K562 (cell line): ENCODE data around the gene CARS2. TPM values are rescaled to one million over a fixed set of nuclear protein-coding genes. Genes with fewer than 3 reads are reported as not detected.
A peak's percentile ranks its signal among the peaks of the same experiment; 100 is the strongest.

Experiments used
- ATAC-seq: fragments of 200-7000 bp; cut with Tn5 transposase; 3 replicates; pipeline ENCODE4 v1.9.1; 2020; ENCODE audit warnings: moderate library complexity
- BruUV-seq: library from RNA; stranded (reverse); fragments of 400-500 nt; replicated peaks from 2 replicates; lab custom pipeline; 2021; lab: Mats Ljungman, UMichigan
- CTCF ChIA-PET: fragments of 300-600 bp; formaldehyde crosslinking; extraction: SDS; loops from one replicate; lab custom pipeline; 2021; ENCODE audit warnings: low intra/inter-chr PET ratio; lab: Yijun Ruan, JAX
- POLR2A ChIA-PET: fragments of 300-600, 350-650 bp; sonication (Branson Sonifier 250); formaldehyde crosslinking; extraction: SDS; loops from one replicate; lab custom pipeline; 2021; ENCODE audit warnings: antibody characterized with exemption, inconsistent platforms; lab: Yijun Ruan, JAX
- DNase-seq, 4 experiments: peaks; one replicate each; pipeline versions ENCODE4 v3.0.0 to v3.0.0-alpha.2; 2011 to 2018; ENCODE audit warnings: low spot score in 3 of 4, mixed read lengths in 3 of 4; ENCODE audit errors: extremely low read depth in 1 of 4
- FAIRE-seq: peaks from 2 replicates; lab custom pipeline; 2011; peaks lifted over from hg19 to GRCh38; lab: Jason Lieb, UNC
- H2AFZ ChIP-seq: 2 replicates; pipeline ENCODE4 v1.6.0; 2011; ENCODE audit warnings: low read depth, low read length, control low read depth, inconsistent platforms
- H3K27ac ChIP-seq: fragments of 200-600 bp; 3 replicates; pipeline ENCODE4 v1.8.0; 2011; ENCODE audit warnings: low read depth, mild to moderate bottlenecking, control low read depth, inconsistent platforms, low read length, moderate library complexity, mixed read lengths; ENCODE audit errors: extremely low read depth
- H3K27me3 ChIP-seq, 2 experiments: fragments of 300-600 bp in 1 of 2; 2 replicates in 1 of 2; 3 replicates in 1 of 2; pipeline versions ENCODE4 v1.6.0 to v1.8.0; 2011; ENCODE audit warnings: inconsistent platforms in 2 of 2, low read length in 2 of 2, mild to moderate bottlenecking in 1 of 2, mixed read lengths in 1 of 2, moderate library complexity in 1 of 2; ENCODE audit not compliant: control insufficient read depth in 2 of 2, insufficient read depth in 2 of 2
- H3K36me3 ChIP-seq: fragments of 300-600 bp; 3 replicates; pipeline ENCODE4 v1.8.0; 2011; ENCODE audit warnings: mild to moderate bottlenecking, low read length, inconsistent platforms; ENCODE audit not compliant: control insufficient read depth, insufficient read depth
- H3K4me1 ChIP-seq, 2 experiments: fragments of 200-600 bp in 1 of 2; replicated peaks in 1 of 2; 2 replicates in 1 of 2; 3 replicates in 1 of 2; pipeline versions ENCODE4 v1.5.1 to v1.8.0; 2011; ENCODE audit warnings: inconsistent platforms in 2 of 2, low read length in 2 of 2, mild to moderate bottlenecking in 1 of 2, mixed read lengths in 1 of 2, moderate library complexity in 1 of 2; ENCODE audit not compliant: control insufficient read depth in 2 of 2, insufficient read depth in 2 of 2
- H3K4me2 ChIP-seq: 2 replicates; pipeline ENCODE4 v1.6.1; 2011; ENCODE audit warnings: low read length, control low read depth, inconsistent platforms, mixed read lengths; ENCODE audit not compliant: insufficient read depth
- H3K4me3 ChIP-seq: fragments of 200-600 bp; sonication (generic), shearing (Covaris generic); 2 replicates; pipeline ENCODE4 v1.5.1; 2016; ENCODE audit warnings: control low read depth, inconsistent platforms
- H3K79me2 ChIP-seq: fragments of 200-600 bp; 3 replicates; pipeline ENCODE4 v1.8.0; 2011; ENCODE audit warnings: low read length, inconsistent platforms; ENCODE audit not compliant: control insufficient read depth, insufficient read depth
- H3K9ac ChIP-seq, 2 experiments: 2 replicates each; pipeline versions ENCODE4 v1.6.0 to v1.6.1; 2011; ENCODE audit warnings: low read depth in 2 of 2, low read length in 2 of 2, control low read depth in 1 of 2, inconsistent platforms in 1 of 2, mild to moderate bottlenecking in 1 of 2, mixed read lengths in 1 of 2; ENCODE audit not compliant: insufficient read depth in 1 of 2
- H3K9me1 ChIP-seq: one replicate; pipeline ENCODE4 v1.6.0; 2011; ENCODE audit warnings: inconsistent platforms, mild to moderate bottlenecking, low read length, moderate library complexity; ENCODE audit not compliant: control insufficient read depth, insufficient read depth
- H3K9me3 ChIP-seq: replicated peaks from 2 replicates; pipeline ENCODE4 v1.5.1; 2011; ENCODE audit warnings: low read depth, low read length, inconsistent platforms; ENCODE audit not compliant: control insufficient read depth, insufficient read depth
- H4K20me1 ChIP-seq: replicated peaks from 2 replicates; pipeline ENCODE4 v1.6.1; 2011; ENCODE audit warnings: low read length, inconsistent platforms, mixed read lengths; ENCODE audit not compliant: control insufficient read depth, insufficient read depth
- GMEB1 ChIP-seq: fragments of 250-450 bp; sonication (Bioruptor Pico); IDR thresholded peaks from 2 replicates; pipeline ENCODE4 v1.4.0; 2020; ENCODE audit warnings: mild to moderate bottlenecking
- HNRNPL ChIP-seq: fragments of 200-400 bp; formaldehyde crosslinking; IDR thresholded peaks from 2 replicates; pipeline ENCODE4 v1.6.1; 2017; ENCODE audit warnings: low read depth, mild to moderate bottlenecking, low read length
- RBM34 ChIP-seq: fragments of 200-400 bp; formaldehyde crosslinking; IDR thresholded peaks from 2 replicates; pipeline ENCODE4 v1.6.1; 2018; ENCODE audit warnings: low read length, borderline replicate concordance; ENCODE audit not compliant: insufficient read depth
- SLC30A9 ChIP-seq: fragments of 250-450 bp; sonication (Bioruptor Pico); IDR thresholded peaks from 2 replicates; pipeline ENCODE4 v1.8.0; 2022; ENCODE audit warnings: mild to moderate bottlenecking, moderate library complexity
- SMARCC2 ChIP-seq: fragments of 450-650 bp; IDR thresholded peaks from 2 replicates; pipeline ENCODE4 v1.6.1; 2017; ENCODE audit warnings: antibody characterized with exemption, moderate library complexity, mild to moderate bottlenecking, low read depth
- ZBTB5 ChIP-seq: fragments of 450-650 bp; IDR thresholded peaks from 2 replicates; pipeline ENCODE4 v1.6.1; 2017; ENCODE audit warnings: antibody characterized with exemption
- WGBS: fragments of 100-300 bp; shearing (Covaris generic); methylation state at CpG from one replicate; pipeline ENCODE4 v1.1.6; 2016; ENCODE audit warnings: low coverage, mixed read lengths; ENCODE audit not compliant: insufficient coverage; ENCODE audit errors: missing lambda C conversion rate; 5-methylcytosine and 5-hydroxymethylcytosine counted together
- in situ Hi-C: fragments of 300-500 bp; cut with MboI; formaldehyde crosslinking; loops from 4 replicates; pipeline ENCODE4 v1.15.0; 2018; ENCODE audit warnings: inconsistent platforms, mixed read lengths
- intact Hi-C: fragments of 100-400 bp; cut with micrococcal nuclease; formaldehyde crosslinking; loops from 2 replicates; pipeline ENCODE4 v1.14.2; 2022
- polyA plus RNA-seq, 8 experiments: library from polyadenylated mRNA; depleted of rRNA in 4 of 8; stranded (reverse) in 5 of 8; unstranded in 3 of 8; fragments of >200 nt; fragmentation: Nextera tagmentation in 2 of 8; fragmentation: Illumina TruSeq in 1 of 8; extraction: Ambion mirVana in 2 of 8; extraction: Trizol in 1 of 8; gene quantifications; 2 replicates each; pipeline versions ENCODE4 v1.2.1 to v1.2.3, GENCODE V29; 2011 to 2014; ENCODE audit warnings: inconsistent platforms in 1 of 8, missing spikeins in 1 of 8
- total RNA-seq, 7 experiments: library from RNA; depleted of rRNA in 6 of 7; stranded (reverse); fragments of >200 nt in 6 of 7; fragmentation: Illumina TruSeq in 2 of 7; extraction: Trizol in 2 of 7; gene quantifications; 2 replicates each; pipeline versions ENCODE4 v1.2.1 to v1.2.3, GENCODE V29; 2011 to 2021; ENCODE audit warnings: low replicate concordance in 1 of 7

CARS2 gene
- total and polyA plus RNA-seq, 9 of the 15 experiments (the other 6 are each of a cell fraction or from before 2014, with no cell fraction given): 1.7 to 37.4 (median 30.5) TPM

GRCh38 chr13:110610955-110611595 is 94.8 kb downstream of the CARS2 start:
- H3K9ac ChIP-seq: no peak overlapping the region
- H4K20me1 ChIP-seq: no peaks in the 10 kb centered on the region
- TF ChIP-seq RBM34: no peak
- no peak for TF ChIP-seq HNRNPL
- TF ChIP-seq SMARCC2: no peak
- TF ChIP-seq SLC30A9: no peak
- no peak for TF ChIP-seq GMEB1 (CRISPR knock-in tag)
- no peak for TF ChIP-seq ZBTB5
- H3K9me3 ChIP-seq: 0 out of 2 replicates have a peak, but pooled peaks cover 2% of the 10 kb centered on the region
- no peak overlapping the region for H3K4me2 ChIP-seq
- ATAC-seq (no peak), DNase-seq (no peak), FAIRE-seq (no peak)
- no TSS peak for BruUV-seq
- no peaks in the 10 kb centered on the region for H3K9me1 ChIP-seq
- no peak overlapping the region for H3K4me3 ChIP-seq
- CTCF ChIA-PET: no interaction called here
- peaks cover 8% of the 10 kb centered on the region for H3K79me2 ChIP-seq
- intact Hi-C loops: no loop called here
- POLR2A ChIA-PET: interaction anchor here (0.7 to 0.8 kb wide), 3 partner anchors 12 to 104 kb away, joined by 3 to 5 read pairs (median 3); no protein-coding TSS in a partner anchor
- WGBS: 63% methylated on average over 10 of the region's 12 CpGs
- in situ Hi-C loops: no loop called here
- H3K36me3 ChIP-seq: no peaks in the 10 kb centered on the region
- peaks cover 3 to 9% of the 10 kb centered on the region in 2 experiments; a peak in 3 of 5 replicates for H3K4me1 ChIP-seq
- no peaks in the 10 kb centered on the region for H3K27me3 ChIP-seq
- H3K27ac ChIP-seq: no peak overlapping the region
- H2AFZ ChIP-seq: peak overlapping the region; percentile 38; the same call in 1 of the 2 replicates
